OCI-LY7 (cell line): ENCODE measurements around the gene PLEK2. TPM values are rescaled to one million over a fixed set of nuclear protein-coding genes. Genes with fewer than 3 reads are reported as not detected.

Experiments used
- BruUV-seq: library from RNA; stranded (reverse); fragments of 400-500 nt; replicated peaks from 2 replicates; lab custom pipeline; 2021; lab: Mats Ljungman, UMichigan
- CTCF ChIA-PET: fragments of 300-600 bp; sonication (Branson Sonifier 250); formaldehyde crosslinking; loops from one replicate; lab custom pipeline; 2022; ENCODE audit warnings: antibody characterized with exemption; ENCODE audit not compliant: unreplicated experiment; lab: Charles Lee
- POLR2A ChIA-PET: fragments of 300-600 bp; sonication (Branson Sonifier 250); formaldehyde crosslinking; loops from one replicate; lab custom pipeline; 2022; ENCODE audit warnings: antibody characterized with exemption; lab: Charles Lee
- DNase-seq: peaks from one replicate; pipeline ENCODE4 v3.0.0-alpha.2; 2015; ENCODE audit warnings: low spot score
- H2AFZ ChIP-seq: fragments of 200-600 bp; sonication (generic), shearing (Covaris generic); 2 replicates; pipeline ENCODE4 v1.6.1; 2014; ENCODE audit warnings: mild to moderate bottlenecking, antibody characterized with exemption, low read length, moderate library complexity
- H3K27ac ChIP-seq: fragments of 200-600 bp; sonication (generic); 2 replicates; pipeline ENCODE4 v1.5.1; 2014; ENCODE audit warnings: mixed run types, low read depth, mild to moderate bottlenecking, moderate library complexity, low read length, inconsistent platforms; ENCODE audit not compliant: poor library complexity, severe bottlenecking
- H3K36me3 ChIP-seq: fragments of 200-600 bp; sonication (generic); 2 replicates; pipeline ENCODE4 v1.6.1; 2014; ENCODE audit warnings: mild to moderate bottlenecking, antibody characterized with exemption, low read length, moderate library complexity, mixed read lengths; ENCODE audit not compliant: insufficient read depth
- H3K4me1 ChIP-seq: fragments of 200-600 bp; sonication (generic); 2 replicates; pipeline ENCODE4 v1.5.1; 2014; ENCODE audit warnings: mild to moderate bottlenecking, low read length; ENCODE audit not compliant: insufficient read depth, poor library complexity, severe bottlenecking
- H3K4me2 ChIP-seq: fragments of 200-600 bp; sonication (generic); 2 replicates; pipeline ENCODE4 v1.6.1; 2014; ENCODE audit warnings: mild to moderate bottlenecking, low read length
- H3K4me3 ChIP-seq: fragments of 200-600 bp; sonication (generic); 2 replicates; pipeline ENCODE4 v1.5.1; 2014; ENCODE audit warnings: mild to moderate bottlenecking, low read depth, low read length; ENCODE audit not compliant: poor library complexity, severe bottlenecking
- H3K79me2 ChIP-seq: fragments of 200-600 bp; sonication (generic); 2 replicates; pipeline ENCODE4 v1.6.1; 2016; ENCODE audit warnings: low read depth, mild to moderate bottlenecking, low read length, moderate library complexity, mixed read lengths; ENCODE audit not compliant: insufficient read depth
- H3K9me2 ChIP-seq: fragments of 200-600 bp; sonication (generic); 2 replicates; pipeline ENCODE4 v1.6.1; 2016; ENCODE audit warnings: mild to moderate bottlenecking, low read length, mixed read lengths; ENCODE audit not compliant: insufficient read depth
- H3K9me3 ChIP-seq: fragments of 200-600 bp; sonication (generic); 2 replicates; pipeline ENCODE4 v1.6.1; 2014; ENCODE audit warnings: mild to moderate bottlenecking, mixed run types, low read length, mixed read lengths
- H4K20me1 ChIP-seq: fragments of 200-600 bp; sonication (generic); 2 replicates; pipeline ENCODE4 v1.6.1; 2014; ENCODE audit warnings: mild to moderate bottlenecking, antibody characterized with exemption, low read length, moderate library complexity, mixed read lengths; ENCODE audit not compliant: insufficient read depth
- EZH2phosphoT487 ChIP-seq: fragments of 200-600 bp; sonication (generic); IDR thresholded peaks from 2 replicates; pipeline ENCODE4 v1.6.1; 2018; ENCODE audit warnings: low read depth, borderline replicate concordance, mild to moderate bottlenecking, mixed run types, antibody characterized with exemption, low read length, moderate library complexity, mixed read lengths
- intact Hi-C: fragments of 100-400 bp; cut with micrococcal nuclease; formaldehyde crosslinking; loops from one replicate; pipeline ENCODE4 v1.10.0; 2022; ENCODE audit not compliant: unreplicated experiment
- total RNA-seq, 2 experiments: library from RNA; depleted of rRNA in 1 of 2; stranded (reverse); fragments of >200 nt in 1 of 2; shearing (Covaris generic) in 1 of 2; gene quantifications; 2 replicates each; pipeline ENCODE4 v1.2.3, GENCODE V29; 2014 to 2022
- TF ChIP-seq, protein P1 (sequence below): fragments of 200-600 bp; sonication (generic); conservative IDR thresholded peaks from 2 replicates; pipeline ENCODE4 v1.5.1; 2014; ENCODE audit warnings: mild to moderate bottlenecking, antibody characterized with exemption, low read length, moderate library complexity, mixed read lengths

The PLEK2 gene
- total RNA-seq, 2 experiments from 2014 or later = not detected

DNA sequence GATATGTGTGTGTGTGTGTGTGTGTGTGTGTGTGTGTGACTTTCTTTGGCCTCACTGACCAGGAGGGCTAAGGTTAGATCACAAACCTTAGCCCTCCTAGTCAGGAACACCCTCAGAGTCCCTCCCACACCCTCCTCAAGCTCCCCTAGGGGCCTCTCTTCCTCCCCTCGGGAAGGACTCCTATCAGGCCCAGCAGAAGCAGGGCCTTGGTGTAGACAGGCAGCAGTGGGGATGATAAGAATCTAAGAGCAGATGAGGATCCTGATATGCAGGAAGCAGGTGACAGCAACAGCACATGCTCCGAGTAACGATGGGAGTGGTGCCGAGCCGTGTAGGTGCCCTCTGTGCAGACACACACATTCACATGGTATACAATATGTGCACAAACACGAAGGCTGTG is 20.7 kb downstream of the PLEK2 start:
- no peaks in the 10 kb centered on the region for H3K9me2 ChIP-seq
- POLR2A ChIA-PET = interaction anchor here (0.9 kb wide), 1 partner anchor 38 kb away, joined by 4 read pairs; no protein-coding TSS in a partner anchor
- DNase-seq = no peak
- CTCF ChIA-PET = no interaction called here
- no peaks in the 10 kb centered on the region for H3K9me3 ChIP-seq
- no peak overlapping the region for H2AFZ ChIP-seq
- no TSS peak for BruUV-seq
- no peaks in the 10 kb centered on the region for H3K79me2 ChIP-seq
- no peaks in the 10 kb centered on the region for H3K4me1 ChIP-seq
- no peak overlapping the region for H3K4me3 ChIP-seq
- intact Hi-C loops = no loop called here
- TF ChIP-seq, protein P1, sequence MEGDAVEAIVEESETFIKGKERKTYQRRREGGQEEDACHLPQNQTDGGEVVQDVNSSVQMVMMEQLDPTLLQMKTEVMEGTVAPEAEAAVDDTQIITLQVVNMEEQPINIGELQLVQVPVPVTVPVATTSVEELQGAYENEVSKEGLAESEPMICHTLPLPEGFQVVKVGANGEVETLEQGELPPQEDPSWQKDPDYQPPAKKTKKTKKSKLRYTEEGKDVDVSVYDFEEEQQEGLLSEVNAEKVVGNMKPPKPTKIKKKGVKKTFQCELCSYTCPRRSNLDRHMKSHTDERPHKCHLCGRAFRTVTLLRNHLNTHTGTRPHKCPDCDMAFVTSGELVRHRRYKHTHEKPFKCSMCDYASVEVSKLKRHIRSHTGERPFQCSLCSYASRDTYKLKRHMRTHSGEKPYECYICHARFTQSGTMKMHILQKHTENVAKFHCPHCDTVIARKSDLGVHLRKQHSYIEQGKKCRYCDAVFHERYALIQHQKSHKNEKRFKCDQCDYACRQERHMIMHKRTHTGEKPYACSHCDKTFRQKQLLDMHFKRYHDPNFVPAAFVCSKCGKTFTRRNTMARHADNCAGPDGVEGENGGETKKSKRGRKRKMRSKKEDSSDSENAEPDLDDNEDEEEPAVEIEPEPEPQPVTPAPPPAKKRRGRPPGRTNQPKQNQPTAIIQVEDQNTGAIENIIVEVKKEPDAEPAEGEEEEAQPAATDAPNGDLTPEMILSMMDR = no peak
- TF ChIP-seq EZH2phosphoT487 = no peak
- H3K27ac ChIP-seq = no peak overlapping the region
- no peaks in the 10 kb centered on the region for H4K20me1 ChIP-seq
- H3K4me2 ChIP-seq = no peak overlapping the region
- peaks cover 21% of the 10 kb centered on the region; the same call in 1 of the 2 replicates for H3K36me3 ChIP-seq

DNA sequence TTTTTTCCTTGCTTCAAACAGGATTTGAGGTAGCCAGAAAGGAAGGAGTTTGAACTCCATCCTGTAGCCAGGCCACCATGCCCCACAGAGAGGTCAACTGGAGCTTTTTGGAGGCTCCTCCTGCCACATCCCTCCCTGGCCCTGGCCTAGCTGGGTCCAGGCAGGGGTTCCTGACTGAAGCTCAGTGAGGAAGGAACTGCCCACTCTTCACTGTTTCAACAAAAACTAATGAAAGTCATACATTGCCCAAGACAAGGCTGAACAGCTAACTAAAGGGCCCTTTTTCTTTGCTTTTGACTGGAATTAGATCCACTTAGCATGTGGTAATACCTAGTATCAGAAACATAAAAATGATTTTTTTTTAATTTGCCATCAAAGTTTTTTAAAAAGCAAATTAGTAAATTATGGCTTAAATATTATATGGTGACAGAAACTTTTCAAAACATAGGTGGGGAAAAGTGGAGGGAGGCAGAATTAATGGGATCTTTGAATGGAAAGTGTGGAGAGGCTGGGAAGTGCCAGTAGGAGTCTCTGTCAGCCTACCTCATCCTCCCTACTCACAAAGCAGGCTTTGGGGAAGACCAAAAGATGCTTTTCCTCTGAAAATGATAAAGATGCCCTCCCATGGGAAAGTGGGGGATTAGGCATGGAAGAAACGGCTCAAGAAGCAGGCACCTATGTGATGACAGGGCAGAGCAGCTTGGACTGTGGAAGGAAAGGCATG is 22.0 kb downstream of the PLEK2 start:
- Histone ChIP-seq H3K27ac (no peak overlapping the region), H3K4me2 (no peak overlapping the region), H3K9me3 (no peaks in the 10 kb centered on the region), H3K9me2 (no peaks in the 10 kb centered on the region), H3K4me3 (no peak overlapping the region), H2AFZ (no peak overlapping the region), H3K4me1 (no peaks in the 10 kb centered on the region), H4K20me1 (no peaks in the 10 kb centered on the region), H3K36me3 (peaks cover 34% of the 10 kb centered on the region), H3K79me2 (no peaks in the 10 kb centered on the region)
- intact Hi-C loops = no loop called here
- TF ChIP-seq EZH2phosphoT487 = no peak
- TF ChIP-seq, protein P1 = no peak
- ChIA-PET CTCF (interaction anchor here (0.6 kb wide), 1 partner anchor 1649 kb away, joined by 3 read pairs; no protein-coding TSS in a partner anchor), POLR2A (interaction anchor here (0.7 kb wide), 1 partner anchor 10 kb away, joined by 3 read pairs; no protein-coding TSS in a partner anchor)
- DNase-seq = no peak
- no TSS peak for BruUV-seq

DNA sequence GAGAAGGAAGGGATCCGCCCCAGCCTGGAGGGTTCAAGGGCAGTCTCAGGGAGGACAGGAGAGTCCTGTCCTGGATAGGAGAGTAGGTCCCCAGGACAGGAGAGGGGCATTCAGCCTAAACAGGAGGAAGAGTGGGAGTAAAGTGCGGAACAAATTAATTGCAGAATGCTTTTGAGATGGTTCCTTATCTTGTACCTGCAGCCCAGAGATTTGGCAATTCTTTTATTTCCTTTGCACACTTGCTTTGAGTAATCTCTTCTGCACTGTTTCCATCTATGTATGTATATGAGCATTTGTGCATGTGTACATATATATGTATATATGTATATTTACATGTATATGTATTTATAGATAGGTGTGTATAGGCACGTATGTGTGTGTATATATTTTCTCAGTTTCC is 22.7 kb downstream of the PLEK2 start:
- H2AFZ ChIP-seq = no peak overlapping the region
- BruUV-seq = no TSS peak
- no peaks in the 10 kb centered on the region for H3K79me2 ChIP-seq
- 0 out of 2 replicates have a peak, but pooled peaks cover 3% of the 10 kb centered on the region for H4K20me1 ChIP-seq
- DNase-seq = no peak
- H3K4me3 ChIP-seq = no peak overlapping the region
- peaks cover 41% of the 10 kb centered on the region for H3K36me3 ChIP-seq
- TF ChIP-seq, protein P1 = no peak
- no peak for TF ChIP-seq EZH2phosphoT487
- ChIA-PET CTCF (interaction anchor here (0.6 kb wide), 1 partner anchor 1650 kb away, joined by 3 read pairs; no protein-coding TSS in a partner anchor), POLR2A (no interaction called here)
- H3K9me2 ChIP-seq = no peaks in the 10 kb centered on the region
- H3K27ac ChIP-seq = no peak overlapping the region
- H3K9me3 ChIP-seq = no peaks in the 10 kb centered on the region
- no peak overlapping the region for H3K4me2 ChIP-seq
- H3K4me1 ChIP-seq = no peaks in the 10 kb centered on the region
- intact Hi-C loops = no loop called here
